Panc1 (cell line): ENCODE data around the gene PER3. TPM values are rescaled to one million over a fixed set of nuclear protein-coding genes. Genes with fewer than 3 reads are reported as not detected.

Experiments used
- ATAC-seq: fragments of 200-7000 bp; cut with Tn5 transposase; 2 replicates; pipeline ENCODE4 v1.9.1; 2020; ENCODE audit warnings: mild to moderate bottlenecking, moderate library complexity
- BruUV-seq: library from RNA; stranded (reverse); fragments of 400-500 nt; replicated peaks from 2 replicates; lab custom pipeline; 2021; lab: Mats Ljungman, UMichigan
- CTCF ChIA-PET: fragments of 300-600 bp; sonication (Branson Sonifier 250); formaldehyde crosslinking; loops from one replicate; lab custom pipeline; 2022; ENCODE audit warnings: antibody characterized with exemption; lab: Charles Lee
- POLR2A ChIA-PET: fragments of 300-600 bp; sonication (Branson Sonifier 250); formaldehyde crosslinking; loops from one replicate; lab custom pipeline; 2022; ENCODE audit warnings: antibody characterized with exemption; lab: Charles Lee
- DNase-seq: peaks from one replicate; pipeline ENCODE4 v3.0.0-alpha.2; 2010; ENCODE audit warnings: low read depth, low spot score
- H3K27ac ChIP-seq: 2 replicates; pipeline ENCODE4 v1.5.1; 2011; ENCODE audit warnings: mild to moderate bottlenecking, low read length, inconsistent platforms
- H3K27me3 ChIP-seq: fragments of 200-500 bp; sonication (Bioruptor generic); 2 replicates; pipeline ENCODE4 v1.6.0; 2014; ENCODE audit warnings: low read length, inconsistent platforms; ENCODE audit not compliant: control insufficient read depth, insufficient read depth
- H3K36me3 ChIP-seq: fragments of 200-500 bp; sonication (Bioruptor generic); 2 replicates; pipeline ENCODE4 v1.5.1; 2014; ENCODE audit warnings: inconsistent platforms, mild to moderate bottlenecking, low read length, moderate library complexity; ENCODE audit not compliant: control insufficient read depth, insufficient read depth
- H3K4me1 ChIP-seq: 2 replicates; pipeline ENCODE4 v1.5.1; 2011; ENCODE audit warnings: inconsistent platforms, mild to moderate bottlenecking, low read length, moderate library complexity; ENCODE audit not compliant: control insufficient read depth, insufficient read depth
- H3K4me3 ChIP-seq, 2 experiments: 2 replicates each; pipeline ENCODE4 v1.5.1; 2011 to 2012; ENCODE audit warnings: low read depth in 2 of 2, low read length in 2 of 2, mild to moderate bottlenecking in 2 of 2, inconsistent platforms in 1 of 2, moderate library complexity in 1 of 2
- H3K9me3 ChIP-seq: fragments of 200-500 bp; sonication (Bioruptor generic); 2 replicates; pipeline ENCODE4 v1.5.1; 2014; ENCODE audit warnings: low read depth, mild to moderate bottlenecking, inconsistent platforms, low read length, moderate library complexity; ENCODE audit not compliant: control insufficient read depth, insufficient read depth
- CTCF ChIP-seq: fragments of 450-650 bp; IDR thresholded peaks from 2 replicates; pipeline ENCODE4 v1.5.1; 2017; ENCODE audit warnings: mild to moderate bottlenecking
- POLR2AphosphoS5 ChIP-seq: IDR thresholded peaks from 2 replicates; pipeline ENCODE4 v1.6.1; 2012; ENCODE audit warnings: mild to moderate bottlenecking, low read depth, low read length, moderate library complexity
- REST ChIP-seq, 2 experiments: IDR thresholded peaks; 2 replicates each; pipeline ENCODE4 v1.6.1; 2011 to 2012; ENCODE audit warnings: low read depth in 2 of 2, control low read depth in 1 of 2, low read length in 1 of 2, mild to moderate bottlenecking in 1 of 2, moderate library complexity in 1 of 2; ENCODE audit not compliant: insufficient read depth in 1 of 2
- SIN3A ChIP-seq: IDR thresholded peaks from 2 replicates; pipeline ENCODE4 v1.6.1; 2012; ENCODE audit warnings: low read depth, mild to moderate bottlenecking, low read length, moderate library complexity, borderline replicate concordance; ENCODE audit not compliant: insufficient read depth
- in situ Hi-C: cut with HindIII; loops from 2 replicates; pipeline ENCODE4 v1.10.0; 2016; ENCODE audit warnings: low sequenced_read_pairs, low pct_unique_long_range_greater_than_20kb
- intact Hi-C: fragments of 100-400 bp; cut with micrococcal nuclease; formaldehyde crosslinking; loops from one replicate; pipeline ENCODE4 v1.10.0; 2022; ENCODE audit not compliant: unreplicated experiment
- total RNA-seq: library from RNA; stranded (reverse); gene quantifications from one replicate; pipeline ENCODE4 v1.2.1, GENCODE V29; 2021; ENCODE audit not compliant: unreplicated experiment

Gene PER3
- total RNA-seq, 1 experiment from 2014 or later = 17.0 TPM

- peak; percentile 84 for ATAC-seq
- peak overlapping the region; percentile 2 to 21; a peak in 2 of 4 replicates for H3K4me3 ChIP-seq
- CTCF ChIA-PET = interaction anchor here (0.5 to 5.3 kb wide), 10 partner anchors 9 to 594 kb away, joined by 3 to 135 read pairs (median 4); no protein-coding TSS in a partner anchor
These were observed 31.3 kb upstream of the PER3 start for GRCh38 chr1:7752512-7753417.

More at GRCh38 chr1:7752512-7753417, 31.3 kb upstream of the PER3 start:
- in situ Hi-C loops (no loop called here), intact Hi-C loops (loop anchor here (1.0 kb wide), 1 partner anchor 85 kb away; no protein-coding TSS in a partner anchor)
- Histone ChIP-seq H3K9me3 (no peaks in the 10 kb centered on the region), H3K4me1 (peaks cover 3% of the 10 kb centered on the region; the same call in 1 of the 2 replicates), H3K27me3 (no peaks in the 10 kb centered on the region), H3K36me3 (no peaks in the 10 kb centered on the region), H3K27ac (no peak overlapping the region)
- POLR2A ChIA-PET = no interaction called here
- peak; percentile 87 for TF ChIP-seq CTCF
- TF ChIP-seq POLR2AphosphoS5 = no peak
- TF ChIP-seq REST (IDR thresholded peaks at IDR 0.05; ENCODE audit: insufficient read depth in 1 of 2, low read depth in 2 of 2, low read length in 1 of 2) = no peak
- no peak for TF ChIP-seq SIN3A
- no TSS peak for BruUV-seq
- DNase-seq = peak; percentile 50
